Activated CD8-positive, alpha-beta memory T cell treated with anti-CD3 and anti-CD28 coated beads for 4 hours (primary cell): ENCODE data around the gene KLHL13.
"Not testable (repeated sequence)": the region's sequence is repeated elsewhere in the genome, so short reads cannot be mapped to it uniquely, and the experiment has no call there.

Experiments used
- DNase-seq, 2 donors: peaks; one replicate each; pipeline ENCODE4 v3.0.0-alpha.2; 2020; ENCODE audit warnings: low read depth in 2 of 2

The KLHL13 gene

GRCh38 chrX:117992192-117992723, 124.4 kb downstream of the KLHL13 start:
- no peak for DNase-seq

DNA sequence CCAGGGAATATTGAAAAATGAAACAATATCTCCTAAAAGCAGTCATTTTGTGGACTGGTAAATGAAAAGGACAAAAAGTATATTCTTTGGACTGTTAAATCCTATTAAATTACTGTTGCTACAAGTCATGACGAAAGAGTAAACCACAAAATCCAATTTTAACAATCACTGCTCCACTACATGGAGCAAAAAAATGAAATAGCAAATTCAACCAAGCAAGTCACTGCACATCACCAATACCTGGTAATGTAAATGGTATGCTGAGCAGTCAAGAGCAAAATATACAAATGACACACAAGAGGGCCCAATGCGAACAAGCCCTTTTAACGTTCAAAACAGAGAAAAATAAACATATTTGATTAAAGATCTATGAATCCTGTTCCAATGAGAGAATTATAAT, 126.2 kb downstream of the KLHL13 start:
- no peak for DNase-seq

- no peak for DNase-seq
Observed at GRCh38 chrX:117989512-117989911, 127.1 kb downstream of the KLHL13 start.

- no peak for DNase-seq
Observed at GRCh38 chrX:117987373-117987772, 129.2 kb downstream of the KLHL13 start.

GRCh38 chrX:117985241-117985640, 131.4 kb downstream of the KLHL13 start:
- no peak for DNase-seq

GRCh38 chrX:117982694-117983392, 133.8 kb downstream of the KLHL13 start:
- DNase-seq: no peak

GRCh38 chrX:117978402-117978801, 138.2 kb downstream of the KLHL13 start:
- DNase-seq: no peak

- no peak for DNase-seq
Observed at GRCh38 chrX:117977526-117977925, 139.1 kb downstream of the KLHL13 start.

GRCh38 chrX:117973110-117973807, 143.4 kb downstream of the KLHL13 start:
- DNase-seq: no peak

DNA sequence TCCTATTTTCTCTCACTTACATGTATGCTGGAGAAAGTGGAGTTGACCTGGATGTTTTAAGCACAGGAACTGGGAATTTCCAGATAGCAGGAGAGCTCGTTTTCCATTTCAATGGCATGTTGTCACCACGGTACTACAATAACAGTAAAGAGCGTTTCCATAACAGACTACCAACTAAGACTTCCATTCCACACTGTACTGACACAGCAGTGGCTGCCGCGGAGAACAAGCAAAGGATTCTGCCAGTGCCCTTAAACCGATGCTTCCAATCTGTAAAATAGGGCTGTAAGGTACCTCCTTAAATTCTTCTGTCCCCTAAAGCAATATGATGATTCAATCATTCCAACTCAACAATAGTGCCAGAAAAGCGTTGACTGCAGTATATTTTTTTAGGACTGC, 143.9 kb downstream of the KLHL13 start:
- no peak for DNase-seq

GRCh38 chrX:117969782-117970181, 146.8 kb downstream of the KLHL13 start:
- DNase-seq: no peak

DNA sequence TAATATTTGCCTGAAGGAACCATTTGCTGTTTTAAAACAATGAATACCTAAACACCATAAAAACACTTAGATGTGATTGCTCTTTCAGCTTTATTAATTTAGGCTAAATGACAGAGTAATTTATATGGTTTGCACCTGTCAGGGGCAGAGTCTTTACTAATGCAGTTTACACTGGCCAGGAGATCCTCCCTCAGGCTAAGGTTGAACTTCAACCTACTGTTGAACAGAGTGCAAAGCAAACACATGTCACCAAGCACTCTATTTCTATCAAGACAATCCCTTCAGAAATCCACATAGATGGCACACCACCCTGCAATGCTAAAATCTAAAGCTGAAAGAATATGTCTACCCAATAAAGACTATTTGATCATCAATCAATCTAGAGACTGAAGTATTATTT, 147.3 kb downstream of the KLHL13 start:
- no peak for DNase-seq

- no peak for DNase-seq
Observed at GRCh38 chrX:117959045-117959444, 157.6 kb downstream of the KLHL13 start.

DNA sequence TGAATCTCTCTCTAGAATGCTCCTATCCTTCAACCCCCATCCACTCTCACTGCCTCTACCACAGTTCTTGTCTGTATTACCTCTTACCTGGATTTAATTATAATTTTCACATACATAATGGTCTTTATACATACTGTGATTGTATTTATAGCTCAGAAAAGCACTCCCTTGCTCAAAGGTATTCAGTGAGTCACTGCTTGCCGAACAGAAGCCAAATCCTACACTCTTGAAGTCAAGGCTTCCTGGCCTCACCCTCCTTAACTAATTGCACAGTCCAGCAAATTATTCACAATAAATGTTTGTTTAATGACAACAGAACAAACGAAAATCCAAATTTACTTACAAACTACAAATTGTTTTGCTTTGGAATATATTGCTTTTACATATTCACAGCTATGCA, 159.5 kb downstream of the KLHL13 start:
- no peak for DNase-seq

- DNase-seq: not testable (repeated sequence)
Observed at GRCh38 chrX:117939296-117939695, 177.3 kb downstream of the KLHL13 start.

GRCh38 chrX:117936118-117936517, 180.5 kb downstream of the KLHL13 start:
- no peak for DNase-seq

- DNase-seq: not testable (repeated sequence)
Observed at GRCh38 chrX:117930116-117930515, 186.5 kb downstream of the KLHL13 start.

DNA sequence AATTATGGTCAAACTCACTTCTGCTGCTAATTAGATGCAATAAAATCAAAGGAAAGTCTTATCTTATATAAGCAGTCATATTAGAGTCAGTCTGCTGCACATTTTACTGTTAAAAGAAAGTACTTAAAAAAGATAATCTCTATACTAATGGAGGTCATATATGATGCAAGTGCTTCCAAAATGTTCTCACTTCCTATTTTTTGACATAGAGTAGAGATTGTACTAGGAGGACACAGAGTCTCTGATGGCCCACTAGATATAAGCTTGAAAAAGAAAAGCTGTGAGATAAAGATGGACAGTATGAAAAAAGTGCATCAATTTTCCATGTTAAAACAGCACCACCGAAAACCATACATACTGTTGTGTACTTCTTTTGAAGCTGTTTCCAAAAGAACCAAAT, 196.9 kb downstream of the KLHL13 start:
- no peak for DNase-seq

DNA sequence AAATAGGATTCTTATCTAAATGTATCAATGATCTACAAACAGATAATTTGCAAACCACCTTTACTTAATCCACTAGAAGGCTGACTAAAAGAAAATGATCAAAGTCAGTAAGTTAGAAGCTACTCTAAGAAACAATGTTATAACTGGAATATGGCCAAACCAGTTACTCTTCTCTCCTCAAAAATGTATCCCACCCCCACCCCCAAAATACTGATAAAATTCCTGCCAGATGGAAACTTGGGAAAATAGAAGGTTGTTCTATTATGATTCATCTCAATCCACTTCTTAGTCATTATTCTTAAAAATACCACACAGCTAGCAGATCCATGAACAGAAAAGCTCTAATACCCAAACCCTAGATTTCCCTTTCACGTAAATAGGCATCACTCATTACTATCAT, 206.4 kb downstream of the KLHL13 start:
- no peak for DNase-seq

DNA sequence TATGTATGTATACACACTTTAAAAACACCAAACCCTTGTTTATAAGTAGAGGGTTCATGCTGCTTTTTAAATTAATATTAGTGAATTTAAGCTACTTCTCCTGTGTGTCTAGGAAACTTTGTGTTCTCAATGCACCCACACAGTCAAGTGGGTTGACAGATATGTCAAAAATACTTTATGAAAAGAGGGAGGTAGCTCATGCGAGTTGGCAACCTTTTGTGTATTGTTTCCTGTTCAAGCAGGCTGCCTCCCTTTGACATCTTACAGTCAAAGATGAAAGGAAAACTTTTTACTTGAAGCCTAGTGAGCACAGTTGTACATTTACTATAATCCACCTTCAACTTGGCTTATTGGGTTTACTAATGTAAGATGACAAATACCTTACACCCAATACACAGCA, 218.4 kb downstream of the KLHL13 start:
- DNase-seq: no peak

DNA sequence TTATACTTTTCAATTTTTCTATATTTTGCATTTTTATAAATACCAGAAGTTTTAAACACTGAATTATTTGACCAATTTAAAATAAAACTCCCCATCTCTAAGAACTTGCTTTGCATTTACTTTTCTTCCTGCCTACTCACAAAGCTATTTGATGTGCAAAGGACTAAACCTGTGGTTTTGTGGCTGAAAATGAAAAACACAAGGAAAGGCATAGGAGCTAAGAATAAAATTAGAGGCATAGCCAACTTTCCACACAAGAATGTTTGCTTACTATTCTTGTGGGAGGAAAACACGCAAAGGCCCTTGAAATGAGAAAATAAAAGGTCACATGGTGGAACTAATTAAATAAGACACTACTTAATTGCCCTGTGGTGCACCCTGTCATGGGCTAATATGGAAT, 221.2 kb downstream of the KLHL13 start:
- no peak for DNase-seq

DNA sequence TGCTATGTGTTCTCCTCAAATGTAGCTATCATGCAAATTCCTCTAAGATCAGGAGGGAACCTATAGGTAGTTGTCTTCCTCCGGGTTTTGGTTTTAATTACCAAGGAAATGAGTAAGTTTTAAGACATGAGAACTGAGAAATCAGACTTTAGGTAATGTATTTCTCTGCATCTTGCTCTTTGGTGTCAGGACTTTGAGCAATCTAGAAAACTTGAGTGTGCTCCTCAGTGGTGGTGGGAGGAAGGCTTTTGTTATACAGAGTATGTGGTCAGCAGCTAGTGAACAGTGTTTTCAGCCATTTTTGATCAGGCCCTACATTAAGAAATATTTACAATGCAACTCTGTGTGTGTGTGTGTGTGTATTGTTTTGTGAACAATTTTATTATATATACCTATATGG, 224.1 kb downstream of the KLHL13 start:
- DNase-seq: no peak

- no peak for DNase-seq
Observed at GRCh38 chrX:117871796-117872195, 244.8 kb downstream of the KLHL13 start.
